SK-MEL-5 (cell line): Measurements from ENCODE around the gene CORO6. TPM values are rescaled to one million over a fixed set of nuclear protein-coding genes. Genes with fewer than 3 reads are reported as not detected.

Source experiments
- DNase-seq: peaks from one replicate; pipeline ENCODE4 v3.0.0-alpha.2; 2016; ENCODE audit warnings: low read depth, low spot score
- in situ Hi-C: cut with HindIII; loops from 2 replicates; pipeline ENCODE4 v1.10.0; 2016; ENCODE audit warnings: low sequenced_read_pairs, high pct_unique_total_duplicates, low pct_unique_long_range_greater_than_20kb
- total RNA-seq: library from RNA; depleted of rRNA; stranded (reverse); fragments of >200 nt; shearing (Covaris generic); gene quantifications from 2 replicates; pipeline ENCODE4 v1.2.3, GENCODE V29; 2014

Gene CORO6
- total RNA-seq, 1 experiment from 2014 or later, result 0.13 TPM

DNA sequence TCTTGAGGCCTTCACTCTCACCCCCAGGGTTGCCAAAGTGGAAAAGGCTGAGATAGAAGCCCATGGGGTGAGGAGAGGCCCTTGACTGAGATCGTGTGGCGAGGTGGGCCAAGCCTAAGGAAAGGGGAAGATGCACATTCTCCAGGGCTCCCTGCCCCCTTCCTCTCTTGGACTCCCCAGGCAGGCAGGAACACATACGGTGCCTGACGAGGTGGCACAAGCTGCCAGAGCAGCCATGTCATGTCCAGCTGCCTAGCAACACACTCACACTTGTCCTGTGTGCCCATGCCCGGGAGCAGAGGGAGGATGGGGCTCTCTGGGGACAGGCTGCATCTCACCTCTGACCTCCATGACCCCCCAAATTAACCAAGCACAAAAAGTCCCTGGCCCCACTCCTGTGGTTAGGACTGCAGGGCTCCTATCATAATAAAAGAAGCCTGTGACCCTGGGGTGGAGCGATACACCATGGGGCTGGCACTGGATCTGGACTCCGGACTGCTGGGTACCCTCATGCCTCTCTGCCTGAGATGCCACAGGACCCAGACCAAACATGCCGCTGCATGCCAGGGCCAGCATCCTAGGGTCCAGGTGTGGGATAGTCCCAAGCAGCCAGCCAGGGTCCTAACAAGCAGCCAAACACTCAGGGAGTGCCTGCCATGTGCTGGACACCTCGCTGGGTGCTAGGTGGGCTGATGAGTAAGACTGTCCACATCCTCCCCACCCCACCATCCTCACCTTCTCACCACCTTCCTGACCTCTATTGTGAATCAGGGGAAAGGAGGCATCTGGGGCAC is 35.8 kb downstream of the CORO6 start:
- no peak for DNase-seq
- in situ Hi-C loops, result no loop called here

DNA sequence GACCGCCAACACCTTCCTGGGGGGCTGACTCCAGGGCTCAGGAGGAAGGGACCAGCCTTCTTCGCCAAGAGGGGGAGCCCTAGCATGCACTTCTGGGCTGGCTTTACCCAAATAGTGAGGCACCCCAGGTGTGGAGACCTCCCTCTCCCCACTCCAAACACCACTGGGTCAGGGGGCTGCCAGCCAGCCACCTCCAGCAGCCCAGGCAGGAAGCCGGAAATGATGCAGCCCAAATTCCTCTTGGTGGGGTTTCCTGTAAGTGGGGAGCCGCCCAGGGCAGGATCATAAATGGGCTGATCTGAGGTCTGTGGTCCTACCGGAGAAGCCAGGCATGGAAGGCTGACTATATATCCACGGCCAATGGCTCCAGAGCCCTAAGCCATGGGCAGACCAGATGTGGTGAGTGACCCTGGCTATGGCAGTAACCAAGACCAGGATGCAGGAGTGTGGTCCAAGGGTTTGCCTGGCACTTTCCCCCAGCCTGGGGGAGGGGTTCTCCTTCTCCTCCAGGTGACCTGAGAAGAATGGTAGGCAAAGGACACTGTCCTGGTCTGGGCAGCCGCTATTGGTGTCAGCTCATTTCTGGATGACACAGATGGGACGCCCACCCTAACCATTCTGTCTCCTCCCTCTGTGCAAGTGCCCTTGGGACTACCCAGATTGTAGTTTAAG is 37.5 kb downstream of the CORO6 start:
- DNase-seq, result no peak
- in situ Hi-C loops, result no loop called here

DNA sequence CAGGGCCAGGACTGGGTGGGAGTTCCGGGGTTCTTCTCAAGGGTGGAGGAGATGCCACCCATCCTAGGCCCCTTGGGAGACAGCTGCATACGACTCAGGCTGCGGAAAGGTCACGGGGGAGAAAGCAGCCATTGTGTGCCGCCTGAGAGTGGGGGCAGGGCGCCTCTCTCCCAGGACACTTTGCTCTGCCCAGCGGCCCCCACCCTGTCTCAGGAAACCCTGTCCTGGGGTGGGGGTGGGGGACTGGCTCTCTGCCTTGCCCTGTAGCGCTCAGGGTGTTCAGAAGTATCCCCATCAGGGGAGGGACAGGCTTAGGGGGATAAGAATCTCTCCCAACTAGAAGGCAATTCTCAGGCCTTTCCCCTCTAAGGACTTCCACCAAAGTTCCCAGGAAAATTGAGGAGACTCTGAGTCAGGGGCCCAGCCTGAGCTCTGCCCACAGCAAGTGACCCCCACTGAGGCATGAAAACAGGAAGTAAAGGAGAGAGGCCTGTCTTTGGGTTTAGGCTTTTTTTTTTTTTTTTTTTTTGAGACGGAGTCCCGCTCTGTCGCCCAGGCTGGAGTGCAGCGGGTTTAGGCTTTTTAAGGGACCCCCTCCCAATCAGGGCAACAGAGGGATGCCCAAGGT is 38.1 kb downstream of the CORO6 start:
- in situ Hi-C loops, result no loop called here
- peak; percentile 84 for DNase-seq

DNA sequence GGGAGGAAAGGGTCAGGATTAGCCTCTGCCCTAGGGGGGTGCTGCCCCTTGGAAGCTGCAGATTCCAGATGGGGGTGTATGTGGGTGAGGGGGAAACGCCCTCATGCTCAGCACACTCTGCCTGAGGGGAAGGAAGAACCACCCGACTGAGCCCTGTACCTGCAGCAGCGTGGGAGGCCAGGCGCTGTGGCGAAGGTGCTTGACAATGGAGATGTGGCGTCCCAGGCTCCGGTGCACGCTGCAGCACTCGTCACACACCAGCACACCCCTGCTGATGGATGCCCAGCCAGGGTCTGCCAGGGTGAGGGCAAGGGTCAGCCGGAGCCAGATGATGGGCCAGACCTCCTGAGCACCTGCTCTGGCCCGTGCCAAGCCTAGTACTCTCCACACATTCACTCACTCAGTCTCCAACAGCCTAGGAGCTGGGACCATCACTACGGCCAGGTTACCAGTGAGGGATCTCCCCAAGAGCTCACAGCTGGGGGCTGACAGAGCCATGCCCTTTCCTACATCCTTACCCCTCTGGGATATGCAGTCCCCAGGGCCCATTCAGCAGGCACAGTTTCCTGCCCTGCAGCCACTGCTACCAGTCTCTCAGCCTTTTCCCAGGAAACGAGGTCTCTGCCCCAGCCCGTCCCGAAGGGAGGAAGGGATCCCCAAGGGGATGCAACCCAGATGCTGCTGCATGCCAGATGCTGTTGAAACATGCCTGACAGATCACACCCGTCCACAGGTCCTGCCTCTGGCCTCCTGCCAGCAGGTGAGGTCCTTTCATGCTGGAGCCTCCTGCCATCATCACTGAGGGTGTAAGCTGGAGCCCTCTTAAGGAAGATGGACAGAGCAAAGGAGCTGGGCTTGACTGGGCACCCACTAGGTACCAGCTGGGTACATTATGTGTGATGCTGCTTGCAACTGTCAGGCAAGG is 39.1 kb downstream of the CORO6 start:
- DNase-seq, result no peak
- in situ Hi-C loops, result no loop called here

DNA sequence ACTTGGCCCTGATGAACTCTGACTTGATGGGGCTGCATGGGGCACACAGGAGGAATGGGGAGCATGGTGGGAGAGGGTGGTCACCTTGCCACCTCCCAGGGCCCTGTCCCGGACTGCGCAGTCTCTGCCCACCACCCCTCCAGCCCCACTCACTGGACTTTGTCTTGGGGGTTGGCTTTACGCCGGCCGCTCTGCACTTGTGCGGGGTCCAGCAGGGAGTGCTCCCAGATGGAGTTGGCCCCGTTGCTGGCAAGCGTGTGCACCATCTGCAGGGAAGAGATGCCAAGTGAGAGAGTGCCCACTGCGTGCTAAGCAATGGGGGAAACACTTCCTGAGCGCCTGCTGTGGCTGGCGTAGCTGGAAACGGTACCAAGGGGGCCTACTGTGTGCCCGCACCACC is 39.9 kb downstream of the CORO6 start:
- in situ Hi-C loops, result no loop called here

DNA sequence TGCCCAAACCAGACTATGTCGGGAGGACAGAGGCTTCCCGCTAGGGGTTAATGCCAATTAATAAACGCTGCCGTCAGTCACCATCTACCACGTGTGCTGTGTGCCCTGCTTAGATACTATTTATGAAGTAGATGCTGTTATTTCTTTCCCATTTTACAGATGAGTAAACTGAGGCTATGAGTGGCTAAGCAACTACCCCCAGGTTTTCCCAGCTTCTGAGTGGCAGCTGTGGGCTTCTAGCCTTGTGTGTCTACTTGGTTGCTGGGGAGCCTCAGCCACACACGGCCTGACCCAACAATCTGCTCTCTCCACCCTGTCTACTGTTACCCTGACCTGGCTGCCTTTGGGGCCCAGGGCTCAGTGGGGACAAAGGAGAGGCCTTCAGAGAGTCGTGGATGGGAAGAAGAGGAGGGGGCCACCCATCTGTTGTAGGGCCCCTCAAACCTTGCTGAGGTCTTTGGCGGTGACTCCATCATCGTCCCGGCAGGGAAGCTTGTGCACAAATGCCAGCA is 40.4 kb downstream of the CORO6 start:
- in situ Hi-C loops, result no loop called here
- DNase-seq, result no peak

More for the DNA sequence above, 39.9 kb downstream of the CORO6 start:
- DNase-seq, result no peak

DNA sequence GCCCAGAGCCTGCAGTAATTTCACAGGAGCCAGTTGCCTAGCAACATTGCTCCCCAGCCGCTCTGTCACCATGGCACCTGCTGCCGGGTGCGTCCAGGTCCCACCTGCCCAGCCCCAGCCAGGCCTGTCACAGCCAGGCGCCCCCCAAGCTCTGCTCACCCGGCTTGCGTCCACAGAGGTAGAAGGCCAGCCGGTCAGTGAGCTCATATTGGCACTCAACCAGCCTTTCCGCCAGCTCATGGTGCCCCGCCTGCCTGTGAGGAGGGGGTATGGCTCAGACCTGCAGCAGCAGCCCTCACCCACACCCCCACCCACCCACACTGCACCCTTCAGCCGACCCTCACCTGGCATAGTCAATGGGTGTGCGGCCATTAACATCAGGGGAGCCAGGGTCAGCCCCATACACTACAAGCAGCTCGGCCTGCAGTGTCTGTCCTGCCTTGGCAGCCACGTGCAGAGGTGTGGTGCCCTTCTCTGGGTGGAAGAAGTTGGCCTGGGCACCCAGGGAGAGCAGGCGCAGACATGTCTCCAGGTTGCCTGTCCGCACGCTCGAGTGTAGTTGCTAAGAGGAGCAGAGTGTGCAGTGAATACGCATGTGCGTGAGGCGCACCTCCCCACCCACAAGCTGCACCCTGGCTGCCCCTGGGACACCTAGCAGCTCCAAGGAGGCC is 41.0 kb downstream of the CORO6 start:
- in situ Hi-C loops, result no loop called here
- DNase-seq, result no peak

DNA sequence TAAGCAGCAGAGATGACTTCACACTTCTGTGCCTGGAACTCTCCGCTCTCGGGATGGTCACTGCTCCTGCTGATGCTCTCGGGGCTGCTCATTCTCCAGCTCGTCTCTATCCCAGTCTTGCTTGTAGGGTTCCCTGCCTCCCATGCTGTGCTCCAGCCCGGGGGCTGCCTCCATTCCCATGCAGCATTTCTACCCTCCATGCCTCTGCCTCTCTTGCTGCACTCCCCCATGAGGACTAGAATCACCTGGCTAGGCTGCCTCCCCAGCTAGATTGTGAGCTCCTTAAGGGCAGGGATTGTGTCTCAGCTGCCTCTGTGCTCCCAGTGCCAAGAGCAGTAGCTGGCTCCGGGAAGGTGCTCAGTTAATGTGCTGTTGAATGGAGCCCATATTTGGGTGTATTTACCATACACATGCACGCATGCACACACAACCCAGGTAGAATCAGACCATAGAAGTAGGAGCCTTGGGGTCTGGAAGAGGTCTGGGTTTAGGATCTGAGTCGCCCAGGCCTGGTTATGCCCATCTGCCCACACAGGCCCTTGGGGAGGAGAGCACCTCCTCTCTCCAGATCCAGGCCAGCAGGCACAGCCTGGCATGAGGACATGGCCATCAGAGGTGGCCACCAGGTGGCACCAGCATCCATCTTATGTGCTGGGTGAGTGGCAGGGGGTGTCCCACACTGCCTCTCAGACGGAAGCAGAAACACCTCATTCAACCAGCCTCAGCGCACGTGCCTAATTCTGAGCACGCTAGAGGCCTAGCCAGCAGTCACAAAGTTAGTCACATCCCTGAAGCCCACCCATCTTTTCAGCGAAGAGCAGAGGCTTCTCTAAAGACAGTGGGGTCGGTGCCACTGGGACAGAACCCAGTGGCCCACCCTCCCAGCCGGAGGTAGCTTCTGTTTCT is 42.6 kb downstream of the CORO6 start:
- in situ Hi-C loops, result no loop called here
- peak; percentile 90 for DNase-seq

DNA sequence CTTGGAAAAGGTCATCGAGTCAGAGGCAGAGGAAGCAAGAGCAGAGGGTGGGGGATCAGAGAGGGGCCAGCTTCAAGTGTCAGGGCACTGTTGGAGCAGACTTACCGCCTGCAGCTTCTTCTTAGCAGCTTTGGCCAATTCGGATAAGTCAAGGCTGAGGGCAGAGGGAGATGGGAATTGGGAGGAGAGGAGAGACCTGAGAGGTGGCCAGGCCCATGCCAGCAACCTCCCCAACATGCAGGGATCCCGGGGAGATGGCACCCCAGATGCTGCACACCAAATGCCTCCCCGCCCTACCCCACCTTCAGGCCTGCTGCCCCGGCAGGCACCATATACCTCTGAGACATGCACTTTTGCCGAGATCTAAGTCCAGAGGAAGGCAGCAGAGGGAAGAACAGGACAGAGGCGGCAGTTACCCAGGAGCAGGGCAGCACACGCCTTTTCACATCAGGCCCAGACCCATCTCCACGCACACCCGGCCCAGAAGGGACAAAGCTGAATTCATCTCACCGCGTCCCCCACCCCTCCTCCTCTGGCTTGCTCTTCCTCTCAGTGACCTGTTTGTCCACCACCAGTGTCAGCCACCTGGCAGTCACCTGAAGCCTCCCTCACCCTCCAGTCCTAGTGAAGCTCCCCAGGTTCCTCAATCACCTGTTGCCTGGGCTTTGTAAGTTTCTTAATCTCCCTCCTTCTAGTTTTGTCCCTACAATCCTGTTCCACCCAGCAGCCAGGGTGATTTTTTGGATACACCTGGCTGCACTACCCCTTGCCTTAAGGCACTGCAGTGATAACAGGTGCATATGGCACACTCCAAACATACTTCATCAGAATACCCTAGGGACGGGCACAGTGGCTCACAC is 43.9 kb downstream of the CORO6 start:
- in situ Hi-C loops, result no loop called here
- DNase-seq, result no peak

DNA sequence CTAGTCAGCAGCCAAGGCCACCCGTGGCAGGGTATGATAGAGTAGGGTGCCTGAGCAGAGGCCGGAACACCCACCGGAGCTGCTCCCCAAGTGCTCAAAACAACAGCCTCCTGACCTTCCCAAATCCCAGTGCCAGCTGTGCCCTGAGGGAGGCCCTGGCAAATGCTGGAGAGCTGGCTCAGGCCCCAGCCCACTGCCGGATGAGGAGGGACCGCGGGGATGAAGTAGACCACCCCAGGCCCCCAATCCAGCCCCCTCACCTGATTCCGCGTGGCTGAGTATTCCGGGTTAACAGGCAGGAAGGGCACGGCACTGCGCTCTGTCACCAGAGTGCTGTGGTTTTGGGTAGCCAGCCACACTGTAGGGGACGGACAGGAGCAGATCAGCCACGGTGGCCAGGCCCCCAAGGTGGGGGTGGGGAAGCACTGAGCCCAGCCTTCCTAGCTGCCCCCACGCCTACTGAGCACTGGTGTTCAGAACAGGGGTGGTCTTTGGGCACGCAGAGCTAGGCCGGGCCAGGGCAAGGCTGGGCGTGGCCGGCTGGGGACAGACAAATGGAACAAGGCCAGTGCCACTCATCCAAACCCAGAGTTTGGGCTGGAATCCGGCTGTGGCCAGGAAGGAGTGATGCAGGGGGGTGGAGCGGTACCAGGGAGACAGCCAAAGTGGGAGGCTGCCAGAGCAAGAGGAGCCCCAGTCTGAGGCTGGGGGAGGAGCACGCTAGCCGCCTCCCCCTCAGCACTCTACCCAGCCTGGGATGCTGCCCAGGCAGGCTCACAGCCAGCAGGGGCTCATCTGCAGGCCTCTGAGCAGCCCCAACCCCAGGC is 45.1 kb downstream of the CORO6 start:
- in situ Hi-C loops, result no loop called here
- no peak for DNase-seq

DNA sequence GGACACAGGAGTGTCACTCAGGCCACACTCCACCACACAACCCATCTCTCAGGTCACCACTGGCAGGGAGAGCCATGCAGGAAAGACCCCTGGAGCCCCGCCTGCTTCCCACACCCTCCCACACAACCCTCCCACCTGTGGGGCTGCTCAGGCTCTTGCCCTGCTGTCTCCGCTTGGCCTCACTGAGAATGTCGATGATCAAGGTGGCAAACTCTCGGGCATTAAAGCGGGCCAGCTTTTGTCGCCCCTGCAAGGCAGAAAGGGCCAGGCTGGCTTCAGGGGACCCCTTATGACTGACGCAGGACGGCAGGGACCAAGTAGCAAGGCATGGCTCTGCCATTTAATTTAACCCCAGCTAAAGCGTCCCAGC is 45.7 kb downstream of the CORO6 start:
- in situ Hi-C loops, result no loop called here
- DNase-seq, result no peak

DNA sequence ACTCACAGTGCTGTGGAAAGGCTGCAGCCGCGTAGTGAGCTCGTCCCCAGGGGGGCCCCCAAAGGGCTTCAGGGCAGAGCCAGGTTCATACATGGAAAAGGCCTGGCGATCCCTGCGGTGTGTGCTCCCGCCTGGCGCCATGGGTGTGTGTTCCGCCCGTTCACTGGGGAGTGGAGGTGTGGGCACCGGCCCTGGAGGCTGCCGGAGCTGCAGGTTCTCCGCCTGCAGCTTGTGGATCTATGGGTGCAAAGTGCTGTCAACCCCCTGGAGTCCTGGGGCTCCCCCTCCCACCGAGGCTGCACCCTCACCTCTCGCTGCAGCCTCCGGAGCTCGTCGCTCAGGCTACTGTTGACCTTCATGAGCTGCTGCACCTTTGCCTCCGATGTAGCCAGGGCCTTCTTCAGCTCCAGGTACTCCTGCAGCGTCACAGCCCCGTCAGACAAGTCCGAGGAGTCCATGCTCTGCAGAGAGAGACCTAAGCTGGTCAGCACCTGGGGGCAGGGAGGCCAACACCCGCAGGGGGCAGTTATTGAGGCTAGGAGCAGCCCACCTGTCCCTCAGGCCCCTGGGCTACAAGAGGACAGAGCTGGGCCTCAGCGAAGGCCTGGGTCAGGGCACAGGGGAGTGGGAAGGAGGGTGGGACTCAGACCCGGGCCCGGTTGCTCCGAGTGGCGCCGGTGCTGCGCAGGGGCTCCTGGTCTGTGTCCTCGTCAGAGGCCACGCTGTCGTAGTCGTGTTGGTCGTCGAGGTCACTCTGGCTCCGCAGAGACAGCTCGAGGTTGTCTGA is 46.3 kb downstream of the CORO6 start:
- in situ Hi-C loops, result no loop called here
- no peak for DNase-seq

DNA sequence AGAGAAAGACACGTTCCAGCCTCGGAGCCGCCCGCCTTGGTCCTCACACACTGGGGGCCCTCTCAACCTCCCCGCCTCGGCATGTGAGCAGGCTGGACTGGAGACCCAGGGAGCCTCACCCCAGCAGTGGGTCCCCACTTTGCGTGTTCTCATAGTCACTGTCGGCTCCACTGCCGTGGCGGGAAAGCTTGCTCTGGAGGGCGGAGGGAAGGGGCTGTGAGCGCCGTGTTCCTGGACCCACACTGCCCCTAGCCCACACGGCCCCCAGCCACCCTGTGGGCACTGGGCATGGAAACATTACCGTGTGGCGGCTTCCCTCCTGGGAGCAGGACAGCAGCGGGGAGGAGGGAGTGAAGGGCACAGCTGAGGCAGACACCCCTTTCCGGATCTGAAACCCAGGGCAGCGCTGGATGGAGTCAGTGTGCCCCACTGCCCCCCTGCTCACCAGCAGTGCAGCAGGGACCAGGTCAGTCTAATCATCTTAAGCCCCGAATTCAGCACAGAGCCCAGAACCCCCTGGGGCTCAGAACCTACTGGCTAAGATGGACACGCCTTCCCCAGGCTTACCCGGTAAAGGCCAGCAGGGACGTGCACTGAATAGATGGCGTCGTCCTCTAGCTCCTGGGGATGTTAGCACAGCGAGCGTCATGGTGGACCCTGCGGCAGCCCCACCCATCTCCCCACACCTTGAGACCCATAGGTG is 47.0 kb downstream of the CORO6 start:
- no peak for DNase-seq
- in situ Hi-C loops, result no loop called here
